Measurements from ENCODE around the gene MALT1.

DNA sequence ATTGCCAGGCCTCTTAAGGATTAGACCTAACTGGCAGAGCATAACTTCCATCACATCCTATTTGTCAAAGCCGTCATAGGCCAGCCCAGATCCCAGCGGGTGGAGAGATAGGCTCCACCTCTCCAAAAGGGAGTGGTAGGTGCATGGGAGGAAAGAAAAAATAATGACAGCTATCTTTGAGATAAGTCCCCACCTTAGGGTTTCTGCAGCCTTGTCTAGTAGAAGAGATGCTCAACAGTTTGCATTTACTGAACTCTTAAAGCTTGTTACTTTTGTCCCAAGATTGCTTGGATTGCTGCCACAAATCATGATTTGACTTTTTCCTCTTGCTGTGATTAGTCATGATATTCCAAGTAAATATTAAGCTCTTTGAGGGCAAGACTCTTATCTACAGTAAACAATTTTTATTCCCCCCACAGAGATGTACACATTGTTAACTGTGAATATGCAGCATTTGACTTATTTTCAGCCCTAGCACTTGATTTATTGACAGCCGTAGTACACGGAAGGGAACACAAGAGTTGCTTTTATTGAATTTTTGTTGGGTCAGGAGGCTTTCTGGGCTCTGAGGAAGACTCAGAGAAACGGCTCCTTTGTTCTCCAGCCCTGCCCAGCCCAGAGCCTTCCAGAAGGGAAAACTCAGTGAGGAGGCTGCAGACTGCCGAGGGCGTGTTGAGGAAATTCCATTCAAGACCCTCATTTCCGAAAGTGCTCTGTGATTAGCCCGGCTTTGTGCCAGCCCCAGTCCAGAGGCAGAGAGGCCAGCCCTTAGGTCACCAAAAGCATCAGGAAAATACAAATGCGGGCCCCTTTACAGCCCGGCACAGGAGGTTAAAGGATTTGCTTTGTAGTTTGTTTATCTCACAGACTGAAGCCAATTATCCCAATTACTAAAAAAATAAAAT lies 118.0 kb downstream of the MALT1 start:
- TF ChIP-seq TAF1 (IDR thresholded peaks at IDR 0.05; ENCODE audit: borderline replicate concordance, insufficient read depth, low read length) (no peak), FOXP2 (optimal IDR thresholded peaks at IDR 0.05; ENCODE audit: borderline replicate concordance, extremely low read depth, extremely low read length, insufficient read depth) (no peak), POLR2AphosphoS5 (IDR thresholded peaks at IDR 0.05; ENCODE audit: low read depth, low read length) (no peak), SIN3A (IDR thresholded peaks at IDR 0.05; ENCODE audit: borderline replicate concordance, insufficient read depth, low read length) (no peak)
- TF ChIP-seq, protein P1, sequence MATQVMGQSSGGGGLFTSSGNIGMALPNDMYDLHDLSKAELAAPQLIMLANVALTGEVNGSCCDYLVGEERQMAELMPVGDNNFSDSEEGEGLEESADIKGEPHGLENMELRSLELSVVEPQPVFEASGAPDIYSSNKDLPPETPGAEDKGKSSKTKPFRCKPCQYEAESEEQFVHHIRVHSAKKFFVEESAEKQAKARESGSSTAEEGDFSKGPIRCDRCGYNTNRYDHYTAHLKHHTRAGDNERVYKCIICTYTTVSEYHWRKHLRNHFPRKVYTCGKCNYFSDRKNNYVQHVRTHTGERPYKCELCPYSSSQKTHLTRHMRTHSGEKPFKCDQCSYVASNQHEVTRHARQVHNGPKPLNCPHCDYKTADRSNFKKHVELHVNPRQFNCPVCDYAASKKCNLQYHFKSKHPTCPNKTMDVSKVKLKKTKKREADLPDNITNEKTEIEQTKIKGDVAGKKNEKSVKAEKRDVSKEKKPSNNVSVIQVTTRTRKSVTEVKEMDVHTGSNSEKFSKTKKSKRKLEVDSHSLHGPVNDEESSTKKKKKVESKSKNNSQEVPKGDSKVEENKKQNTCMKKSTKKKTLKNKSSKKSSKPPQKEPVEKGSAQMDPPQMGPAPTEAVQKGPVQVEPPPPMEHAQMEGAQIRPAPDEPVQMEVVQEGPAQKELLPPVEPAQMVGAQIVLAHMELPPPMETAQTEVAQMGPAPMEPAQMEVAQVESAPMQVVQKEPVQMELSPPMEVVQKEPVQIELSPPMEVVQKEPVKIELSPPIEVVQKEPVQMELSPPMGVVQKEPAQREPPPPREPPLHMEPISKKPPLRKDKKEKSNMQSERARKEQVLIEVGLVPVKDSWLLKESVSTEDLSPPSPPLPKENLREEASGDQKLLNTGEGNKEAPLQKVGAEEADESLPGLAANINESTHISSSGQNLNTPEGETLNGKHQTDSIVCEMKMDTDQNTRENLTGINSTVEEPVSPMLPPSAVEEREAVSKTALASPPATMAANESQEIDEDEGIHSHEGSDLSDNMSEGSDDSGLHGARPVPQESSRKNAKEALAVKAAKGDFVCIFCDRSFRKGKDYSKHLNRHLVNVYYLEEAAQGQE (IDR thresholded peaks at IDR 0.05; ENCODE audit: insufficient read depth in 1 of 2, low read depth in 2 of 2, low read length in 2 of 2), result no peak
